GM10248 (cell line): Measurements from ENCODE around the gene RBM8A.
A peak's percentile ranks its signal among the peaks of the same experiment; 100 is the strongest.

Experiments
- CTCF ChIA-PET: fragments of 300-600 bp; sonication (Branson Sonifier 250); formaldehyde crosslinking; extraction: SDS; loops from one replicate; lab custom pipeline; 2021; ENCODE audit warnings: antibody characterized with exemption; lab: Yijun Ruan, JAX
- POLR2A ChIA-PET: fragments of 350-650 bp; sonication (Branson Sonifier 250); formaldehyde crosslinking; extraction: SDS; loops from one replicate; lab custom pipeline; 2020; ENCODE audit warnings: antibody characterized with exemption; lab: Yijun Ruan, JAX
- DNase-seq: peaks from one replicate; pipeline ENCODE4 v3.0.0; 2012; ENCODE audit errors: extremely low spot score
- CTCF ChIP-seq: IDR thresholded peaks from 2 replicates; pipeline ENCODE4 v1.5.1; 2012; ENCODE audit warnings: mild to moderate bottlenecking, low read depth; ENCODE audit errors: extremely low read depth, missing control alignments, control extremely low read depth

Gene RBM8A

DNA sequence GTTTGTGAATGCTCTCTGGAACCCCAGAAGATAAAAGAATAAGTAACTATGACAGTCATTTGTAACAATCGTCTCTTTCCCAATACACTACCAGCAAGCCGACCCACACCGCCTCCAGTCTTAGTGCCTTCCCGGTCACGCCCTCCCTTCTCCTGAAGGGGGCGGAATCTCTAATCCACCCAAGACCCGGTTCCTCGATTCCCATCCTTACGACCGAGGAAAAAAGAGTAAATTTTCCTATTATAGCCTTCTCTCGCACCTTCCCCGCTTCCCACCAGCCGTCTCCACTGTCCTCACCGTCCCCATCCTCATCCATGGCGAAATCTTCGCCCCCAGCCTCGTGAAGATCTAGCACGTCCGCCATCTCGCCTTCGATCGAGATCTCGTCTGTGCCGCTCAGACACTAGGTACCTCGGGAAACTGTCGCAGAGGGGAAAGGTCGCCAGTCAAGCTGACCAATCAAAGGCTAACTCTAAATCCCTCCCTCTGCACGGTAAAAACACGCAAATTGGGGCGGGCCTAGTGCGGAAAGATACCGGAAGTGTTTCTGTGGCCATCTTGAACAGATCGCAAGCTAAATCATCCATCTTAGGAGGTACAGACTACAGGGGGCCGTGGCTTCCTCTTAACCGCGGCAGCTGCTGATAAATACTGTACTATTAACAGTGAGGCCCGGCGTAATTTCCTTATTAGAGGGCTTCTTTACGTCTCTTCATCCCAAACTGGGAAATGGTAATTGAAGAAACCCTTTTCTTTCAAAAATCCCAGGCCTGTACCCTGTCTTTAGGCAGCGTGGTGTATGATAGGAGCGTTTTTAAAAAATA, at the start of gene RBM8A:
Gene RBM8A (minus strand): TSS at position 422 of the 824 bp plus-strand sequence. CDS start 58 bp downstream, at position 364.
- peak; percentile 42 for TF ChIP-seq CTCF
- peak; percentile 89 for DNase-seq
- ChIA-PET CTCF (interaction anchor here (0.7 to 2.5 kb wide), 20 partner anchors 9 to 85 kb away, joined by 3 to 16 read pairs (median 4); partner anchors contain the start of genes ANKRD34A, LIX1L, NUDT17 and PEX11B), POLR2A (interaction anchor here (0.7 to 1.5 kb wide), 10 partner anchors 9 to 646 kb away, joined by 3 to 16 read pairs (median 5); partner anchors contain the start of genes ANKRD34A, LIX1L, PEX11B and PIAS3)

DNA sequence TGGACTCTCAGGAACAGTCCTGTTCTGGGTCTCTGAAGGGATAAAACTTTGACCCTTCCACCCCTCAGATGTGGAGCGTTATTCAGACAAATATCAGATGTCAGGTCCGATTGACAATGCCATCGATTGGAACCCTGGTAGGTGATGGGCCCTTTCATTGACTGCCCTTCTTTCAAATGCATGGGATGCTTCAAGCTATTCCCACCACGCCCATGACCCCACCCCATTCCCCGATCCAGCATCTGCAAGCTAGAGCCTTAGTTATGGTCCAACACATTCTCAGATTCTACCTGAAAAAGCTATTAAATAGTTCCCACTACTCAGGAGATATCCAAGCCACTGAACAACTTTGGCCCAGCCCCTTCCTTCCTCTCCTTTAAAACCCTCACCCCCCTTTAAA, 49.7 kb upstream of the RBM8A start:
- ChIA-PET CTCF (interaction anchor here (0.8 to 9.5 kb wide), 23 partner anchors 11 to 132 kb away, joined by 3 to 249 read pairs (median 5); partner anchors contain the start of genes ANKRD34A, HJV, LIX1L and NUDT17), POLR2A (interaction anchor here (1.5 kb wide), 1 partner anchor 13 kb away, joined by 4 read pairs; the partner anchor contains the start of genes ANKRD34A and POLR3GL)
- TF ChIP-seq CTCF: no peak
- DNase-seq: no peak

DNA sequence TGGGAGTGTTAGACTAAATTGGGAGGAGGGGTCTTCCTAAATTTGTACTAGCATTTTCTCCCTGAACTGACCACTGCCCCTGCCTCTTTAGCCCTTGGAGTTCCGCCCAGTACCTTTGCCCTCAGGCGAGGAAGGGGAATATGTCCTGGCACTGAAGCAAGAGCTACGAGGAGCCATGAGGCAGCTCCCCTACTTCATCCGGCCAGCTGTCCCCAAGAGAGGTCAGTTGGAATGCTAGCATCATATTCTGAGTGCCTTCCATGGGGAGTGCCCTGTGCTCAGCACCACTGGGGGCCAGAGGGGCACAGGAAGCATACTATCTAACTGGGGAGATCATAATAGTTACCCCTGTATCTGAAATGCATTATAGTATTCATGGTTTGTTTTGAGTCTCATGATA, 47.9 kb upstream of the RBM8A start:
- ChIA-PET CTCF (interaction anchor here (0.7 to 9.5 kb wide), 4 partner anchors 9 to 60 kb away, joined by 3 to 249 read pairs (median 120); partner anchors contain the start of gene TXNIP), POLR2A (no interaction called here)
- no peak for TF ChIP-seq CTCF
- DNase-seq: no peak

- ChIA-PET POLR2A (no interaction called here), CTCF (interaction anchor here (0.7 to 6.7 kb wide), 3 partner anchors 8 to 61 kb away, joined by 3 to 249 read pairs (median 63); no protein-coding TSS in a partner anchor)
- DNase-seq: no peak
- no peak for TF ChIP-seq CTCF
These were observed 47.4 kb upstream of the RBM8A start for GRCh38 chr1:145974721-145975120.

DNA sequence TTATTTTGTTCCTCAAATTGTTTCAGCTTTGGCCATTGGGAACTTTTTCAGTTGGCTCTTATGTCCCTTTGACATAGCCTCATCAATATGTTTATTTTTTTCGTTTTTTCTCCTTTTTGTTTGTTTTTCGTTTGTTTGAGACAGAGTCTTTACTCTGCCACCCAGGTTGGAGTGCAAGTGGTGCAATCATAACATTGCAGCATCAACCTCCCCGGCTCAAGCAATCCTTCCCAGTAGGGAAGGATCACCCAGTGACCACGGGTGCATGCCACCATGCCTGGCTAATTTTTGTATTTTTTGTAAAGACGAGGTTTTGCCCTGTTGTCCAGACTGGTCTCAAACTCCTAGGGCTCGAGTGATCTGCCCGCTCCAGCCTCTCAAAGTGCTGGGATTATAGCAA, 45.3 kb upstream of the RBM8A start:
- ChIA-PET CTCF (interaction anchor here (1.1 to 1.8 kb wide), 3 partner anchors 8 to 127 kb away, joined by 4 to 5 read pairs (median 5); partner anchors contain the start of genes ANKRD34A, NUDT17 and POLR3GL), POLR2A (no interaction called here)
- no peak for DNase-seq
- no peak for TF ChIP-seq CTCF

DNA sequence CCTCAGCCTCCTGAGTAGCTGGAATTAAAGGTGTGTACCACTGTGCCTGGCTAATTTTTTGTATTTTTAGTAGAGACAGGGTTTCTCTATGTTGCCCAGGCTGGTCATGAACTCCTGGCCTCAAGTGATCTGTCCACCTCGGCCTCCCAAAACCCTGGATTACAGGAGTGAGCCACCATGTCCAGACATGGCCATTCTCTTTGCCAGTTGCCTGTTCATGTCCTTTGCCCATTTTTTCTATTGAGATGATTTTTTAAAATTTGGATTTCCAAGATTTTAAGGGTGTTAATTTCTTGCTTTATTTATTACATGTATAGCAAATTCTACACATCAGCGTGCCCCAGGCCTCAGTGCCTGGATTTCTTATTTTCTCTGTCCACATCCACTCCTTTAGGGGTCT, 40.0 kb upstream of the RBM8A start:
- ChIA-PET CTCF (interaction anchor here (0.6 to 9.0 kb wide), 4 partner anchors 9 to 75 kb away, joined by 3 to 113 read pairs (median 4); partner anchors contain the start of gene LIX1L), POLR2A (no interaction called here)
- no peak for DNase-seq
- no peak for TF ChIP-seq CTCF
